HG03442 (cell line): Measurements from ENCODE around the gene UQCC3.
"Not testable (repeated sequence)": the region's sequence is repeated elsewhere in the genome, so short reads cannot be mapped to it uniquely, and the experiment has no call there.

Source experiments
- ATAC-seq: cut with Tn5 transposase; IDR thresholded peaks from one replicate; pipeline ENCODE4 v1.9.1; 2021; ENCODE audit warnings: mild to moderate bottlenecking, moderate library complexity; ENCODE audit not compliant: unreplicated experiment

Gene UQCC3

DNA sequence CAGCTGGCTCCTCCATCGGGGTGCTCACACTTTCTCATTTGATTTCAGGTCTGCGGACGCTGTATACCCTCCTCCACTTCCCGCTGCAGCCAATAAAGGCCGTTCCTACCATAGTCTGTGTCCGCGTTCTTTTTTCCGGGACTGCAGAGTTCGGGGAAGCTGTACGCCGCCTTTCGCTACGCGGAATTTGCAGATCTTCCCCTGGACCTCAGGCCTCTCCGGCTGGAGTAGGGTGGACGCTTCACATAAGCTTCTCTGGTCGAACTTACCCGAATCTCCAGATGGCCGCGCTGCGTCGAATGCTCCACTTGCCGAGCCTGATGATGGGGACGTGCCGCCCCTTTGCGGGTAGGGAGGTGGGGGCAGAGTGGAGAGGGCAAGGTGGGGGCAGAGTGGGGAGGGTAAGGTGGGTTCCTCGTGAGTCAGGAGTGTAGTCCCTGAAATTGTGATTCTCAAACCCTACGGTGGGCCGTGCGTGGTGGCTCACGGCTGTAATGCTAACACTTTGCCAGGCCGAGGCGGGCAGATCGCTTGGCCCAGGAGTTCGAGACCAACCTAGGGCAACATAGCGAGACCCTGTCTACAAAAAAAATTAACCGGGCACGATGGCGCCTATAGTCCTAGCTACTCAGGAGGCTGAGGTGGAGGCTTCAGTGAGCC, 5.7 kb upstream of the UQCC3 start:
- no peak for ATAC-seq

DNA sequence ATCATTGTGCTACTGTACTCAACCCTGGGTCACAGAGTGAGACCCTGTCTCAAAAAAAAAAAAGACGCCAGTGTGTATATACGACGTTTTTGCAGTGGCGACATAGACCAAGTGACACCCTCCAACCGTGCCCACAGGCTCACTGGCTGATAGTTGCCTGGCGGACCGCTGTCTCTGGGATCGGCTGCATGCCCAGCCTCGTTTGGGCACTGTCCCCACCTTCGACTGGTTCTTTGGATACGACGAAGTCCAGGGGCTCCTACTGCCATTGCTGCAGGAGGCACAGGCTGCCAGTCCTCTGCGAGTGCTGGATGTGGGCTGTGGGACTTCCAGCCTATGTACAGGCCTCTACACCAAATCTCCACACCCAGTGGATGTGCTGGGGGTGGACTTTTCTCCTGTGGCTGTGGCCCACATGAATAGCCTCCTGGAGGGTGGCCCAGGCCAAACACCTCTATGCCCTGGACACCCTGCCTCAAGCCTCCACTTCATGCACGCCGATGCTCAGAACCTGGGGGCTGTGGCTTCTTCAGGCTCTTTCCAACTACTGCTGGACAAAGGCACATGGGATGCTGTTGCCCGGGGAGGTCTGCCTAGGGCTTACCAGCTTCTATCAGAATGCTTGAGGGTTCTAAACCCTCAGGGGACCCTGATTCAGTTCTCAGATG, 5.1 kb upstream of the UQCC3 start:
- no peak for ATAC-seq

DNA sequence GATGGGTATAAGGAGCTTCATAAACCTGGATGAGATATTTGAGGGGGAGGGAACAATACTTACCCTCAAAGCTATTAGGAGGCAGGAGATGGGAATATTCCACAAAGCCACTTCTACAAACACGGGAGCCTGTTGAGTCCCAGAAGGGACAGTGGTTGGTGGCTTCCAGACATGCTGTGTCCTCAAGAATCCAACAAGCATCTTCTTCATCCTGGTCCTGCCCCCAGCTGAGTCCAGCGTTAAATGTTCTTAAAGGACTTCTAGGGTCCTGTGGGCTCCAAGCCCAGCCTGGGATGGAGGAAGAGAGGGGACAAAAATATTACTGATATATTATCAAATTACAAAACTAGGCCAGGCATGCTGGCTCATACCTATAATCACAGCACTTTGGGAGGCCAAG, 4.0 kb upstream of the UQCC3 start:
- no peak for ATAC-seq

DNA sequence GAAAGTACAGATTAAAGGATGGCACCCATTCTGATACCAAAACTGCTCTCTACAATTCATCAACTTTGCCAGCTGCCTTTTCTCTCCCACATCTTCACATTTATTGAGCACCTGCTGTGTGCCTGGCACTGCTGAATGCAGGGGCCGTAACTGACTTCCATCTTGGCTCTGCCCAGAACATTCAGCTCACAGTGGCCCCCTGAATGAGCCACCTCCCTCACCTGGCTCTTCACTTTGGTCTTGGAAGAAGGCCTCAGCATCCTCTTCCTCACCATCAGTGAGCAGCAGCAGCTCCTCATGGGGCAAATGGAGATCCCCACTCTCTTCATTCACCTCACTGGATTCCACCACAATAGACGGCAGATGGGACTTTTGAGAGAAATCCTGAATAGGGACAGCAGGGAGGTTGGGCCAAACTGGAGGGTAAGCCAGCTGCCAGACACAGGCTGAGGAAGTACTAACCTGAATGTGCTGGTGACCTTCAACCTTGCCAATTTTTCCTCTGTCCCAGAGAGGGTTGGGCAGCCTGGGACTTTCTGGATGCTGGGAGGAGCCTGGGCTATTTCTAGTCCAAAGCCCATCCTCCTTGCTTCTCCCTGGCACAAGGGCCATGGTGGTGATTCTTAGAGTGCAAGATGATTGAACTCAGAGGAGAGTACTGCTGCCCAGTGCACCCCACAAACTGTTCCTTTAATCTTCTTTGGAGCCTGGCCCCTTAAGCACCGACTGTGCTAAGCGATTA, 1.9 kb upstream of the UQCC3 start:
- no peak for ATAC-seq

DNA sequence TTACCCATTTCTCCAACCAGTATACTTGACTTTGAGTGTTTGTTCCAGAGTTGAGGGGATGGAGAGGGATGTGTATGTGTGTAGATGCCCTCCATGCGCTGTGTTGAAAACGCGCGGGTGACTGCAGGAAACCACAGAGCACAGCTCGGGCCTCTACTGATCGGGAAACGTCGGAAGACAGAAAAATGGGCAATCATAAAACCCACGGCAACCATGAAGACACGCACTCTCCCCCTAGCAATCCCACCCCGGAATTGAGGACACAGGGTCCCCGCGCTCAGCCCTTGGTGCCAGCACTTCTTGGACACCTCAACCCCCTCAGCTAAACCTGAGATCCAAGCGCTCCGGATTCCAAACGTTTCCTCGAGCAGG, 251 bp upstream of the UQCC3 start:
- ATAC-seq: peak; percentile 13

- no peak for ATAC-seq
Measured at GRCh38 chr11:62673196-62673525, 1.7 kb downstream of the UQCC3 start.

GRCh38 chr11:62675415-62675814, 3.9 kb downstream of the UQCC3 start:
- ATAC-seq: not testable (repeated sequence)

DNA sequence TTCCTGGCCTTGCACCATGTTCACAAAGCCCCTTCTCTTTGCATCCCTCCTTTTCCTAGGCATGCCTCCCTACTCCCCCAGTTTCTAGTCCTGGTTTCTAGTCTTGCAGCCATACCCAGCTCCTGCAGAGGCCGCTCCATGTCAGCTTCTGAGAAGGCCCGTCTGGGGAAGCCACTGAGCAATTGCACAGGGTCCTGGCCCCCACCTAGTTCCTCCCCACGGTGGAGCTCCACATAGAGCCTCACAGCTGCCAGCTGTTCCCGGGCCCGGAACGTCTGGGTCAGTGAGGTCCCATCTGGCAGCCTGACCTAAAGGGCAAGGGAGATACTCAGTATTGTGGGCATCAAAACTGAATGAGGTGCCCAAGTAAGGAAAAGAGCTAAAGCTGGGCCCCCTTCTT, 5.2 kb downstream of the UQCC3 start:
- no peak for ATAC-seq

DNA sequence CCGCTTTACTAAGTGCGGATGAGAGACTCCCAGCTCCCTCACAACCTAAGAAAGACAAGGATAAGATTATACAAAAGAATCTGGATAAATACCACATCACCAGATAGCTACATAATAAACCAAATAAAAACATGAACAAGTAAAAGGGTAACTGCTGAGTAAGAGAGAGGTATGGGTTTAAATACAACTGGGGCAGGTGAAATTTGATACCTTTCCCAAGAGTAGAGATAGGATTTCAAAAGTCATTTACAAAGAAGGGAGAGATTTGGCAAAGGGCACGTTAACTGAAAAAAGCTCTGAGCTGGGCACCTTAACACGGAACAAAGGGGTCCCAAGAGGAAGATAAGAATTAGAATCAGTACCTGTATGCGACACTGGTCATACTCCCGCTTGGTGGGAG, 5.7 kb downstream of the UQCC3 start:
- no peak for ATAC-seq

- ATAC-seq: no peak
Measured at GRCh38 chr11:62677714-62678113, 6.2 kb downstream of the UQCC3 start.

DNA sequence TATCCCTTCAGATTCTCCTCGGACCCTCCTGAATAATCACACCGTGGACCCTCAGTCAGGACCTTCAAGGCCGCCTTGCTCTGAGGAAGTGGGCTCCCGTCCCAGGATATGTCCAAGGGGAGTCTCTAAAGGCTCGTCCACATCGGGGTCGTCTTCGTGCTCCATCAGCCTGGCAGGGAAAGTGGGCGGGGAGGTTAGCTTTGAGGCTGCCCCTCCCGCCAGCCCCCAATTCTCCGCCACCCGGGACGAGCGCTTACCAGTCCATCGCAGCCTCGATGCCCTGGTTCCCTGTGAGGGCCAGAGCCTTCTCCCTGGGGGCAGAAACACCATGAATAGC, 6.9 kb downstream of the UQCC3 start:
- ATAC-seq: peak; percentile 9

DNA sequence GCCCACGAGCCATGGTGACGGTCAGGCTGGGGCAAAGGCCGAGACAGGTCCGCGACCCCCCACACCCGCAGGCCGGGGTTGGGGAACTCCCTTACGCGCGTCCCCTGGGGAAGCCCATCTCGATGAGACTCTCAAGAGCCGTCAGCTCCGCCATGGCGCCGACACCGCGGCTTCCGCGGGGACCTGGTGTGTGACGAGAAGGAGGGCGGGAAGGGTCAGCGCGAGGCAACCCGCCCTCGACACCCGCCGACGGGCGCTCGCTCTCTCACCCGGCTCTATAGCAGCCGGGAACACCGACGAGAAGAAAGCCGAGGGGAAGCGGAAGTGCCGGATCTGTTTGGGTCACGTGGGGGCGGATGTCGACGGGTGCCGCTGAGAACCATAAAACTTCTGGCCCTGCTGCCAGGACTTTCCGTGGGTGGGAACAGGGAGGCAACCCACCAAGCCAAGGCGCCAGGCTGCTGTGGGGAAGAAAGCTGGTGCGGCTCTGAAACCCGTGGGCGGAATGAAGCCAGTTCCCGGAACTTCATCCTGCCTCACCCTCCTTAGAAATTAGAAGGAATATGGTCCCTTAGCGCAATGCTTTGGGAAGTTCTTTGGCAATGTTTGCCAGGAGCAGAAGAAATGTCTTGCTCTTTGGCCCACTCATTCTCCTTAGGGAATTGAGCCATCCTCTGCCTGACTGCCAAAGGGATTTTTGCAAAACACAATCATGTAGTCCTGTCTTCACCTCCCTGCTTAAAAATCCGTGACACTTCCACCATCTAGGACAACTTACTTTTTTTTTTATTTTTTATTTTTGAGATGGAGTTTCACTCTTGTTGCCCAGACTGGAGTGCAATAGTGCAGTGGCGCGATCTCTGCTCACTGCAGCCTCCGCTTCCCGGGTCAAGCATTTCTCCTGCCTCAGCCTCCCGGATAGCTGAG, 7.6 kb downstream of the UQCC3 start, which contains the start of gene UBXN1:
Gene UBXN1 (minus strand): TSS at position 304 of the 927 bp plus-strand sequence. CDS start 150 bp downstream, at position 154.
- ATAC-seq: peak; percentile 65

GRCh38 chr11:62680825-62681240, 9.4 kb downstream of the UQCC3 start:
- peak; percentile 46 for ATAC-seq

GRCh38 chr11:62682518-62682917, 11.0 kb downstream of the UQCC3 start:
- ATAC-seq: no peak

DNA sequence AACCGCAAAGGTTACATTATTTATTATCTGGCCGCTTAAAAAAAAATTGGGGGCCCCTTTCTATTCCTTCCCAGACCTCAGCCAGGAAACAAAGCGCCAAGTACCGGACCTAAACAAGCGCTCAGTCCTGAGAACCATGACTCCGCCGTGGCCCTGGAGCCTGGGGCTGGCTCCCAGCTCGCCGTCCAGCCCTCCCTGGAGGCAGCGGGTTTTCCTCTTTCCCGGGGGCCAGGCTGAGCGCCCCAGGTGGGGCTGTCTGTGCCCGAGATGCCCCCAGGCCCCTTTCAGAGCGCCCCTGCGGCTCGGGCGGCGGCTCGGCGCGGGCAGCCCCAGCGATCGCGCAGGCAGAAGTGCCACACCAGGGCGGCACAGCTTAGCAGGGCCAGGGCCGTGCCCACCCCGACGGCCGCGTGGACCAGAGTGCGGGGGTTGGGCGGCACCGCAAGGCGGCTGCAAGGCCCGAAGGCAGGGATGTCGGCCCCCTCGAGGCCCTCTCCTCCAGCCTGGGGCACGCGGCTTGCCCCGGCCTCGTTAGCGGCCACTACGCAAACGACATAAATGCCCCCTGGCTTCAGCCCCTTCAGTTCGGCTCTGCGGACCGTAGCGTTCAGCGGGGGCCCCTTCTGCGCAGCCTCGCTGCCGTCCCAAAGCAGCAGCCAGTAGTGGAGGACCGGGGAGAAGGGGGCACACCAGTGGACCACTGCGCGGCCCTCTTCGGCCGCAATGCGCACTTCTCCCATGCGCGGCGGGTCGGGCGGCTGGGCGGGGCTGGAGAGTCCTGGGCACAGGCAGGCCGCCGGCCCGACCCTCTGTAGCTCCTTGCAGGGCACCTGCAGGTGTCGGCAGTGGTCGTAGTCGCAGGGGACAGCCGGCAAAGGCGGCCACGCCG, 16.3 kb downstream of the UQCC3 start:
- ATAC-seq: no peak

GRCh38 chr11:62688491-62688890, 17.0 kb downstream of the UQCC3 start:
- no peak for ATAC-seq

DNA sequence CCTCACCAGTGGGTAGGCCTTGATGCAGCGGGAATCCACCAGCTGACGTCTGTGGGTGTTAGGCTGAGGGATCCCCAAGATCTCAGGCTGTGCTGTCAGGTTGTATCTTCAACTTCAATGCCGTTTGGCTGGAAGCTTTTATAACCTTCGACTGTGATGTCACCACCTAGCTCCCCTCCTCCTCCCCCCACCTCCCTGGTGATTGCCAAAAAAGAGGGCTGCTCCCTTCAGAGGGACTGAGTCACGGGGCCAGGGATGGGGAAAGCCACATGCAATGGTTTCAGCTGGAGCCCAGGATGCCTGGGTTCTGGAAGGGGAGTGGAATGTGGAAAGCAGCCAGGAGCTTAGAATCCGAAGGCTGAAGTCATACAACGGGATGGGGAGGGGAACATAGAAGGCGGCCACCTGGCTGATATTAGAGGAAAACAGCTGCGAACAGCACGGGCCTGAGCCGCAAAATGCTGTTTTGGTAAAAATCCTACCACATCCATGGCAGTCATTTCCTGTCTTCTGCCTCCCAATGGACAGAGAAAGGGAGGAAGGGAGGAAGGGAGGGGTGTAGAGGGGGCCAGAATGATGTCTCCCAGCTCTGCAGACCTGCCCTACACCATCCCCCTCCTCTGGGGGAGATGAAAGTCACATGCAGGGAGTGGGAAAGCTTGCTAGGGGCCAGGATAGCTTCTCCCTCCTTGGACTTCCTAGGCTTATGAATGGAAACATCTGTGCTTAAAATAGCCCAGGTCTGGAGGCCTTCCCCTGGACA, 18.1 kb downstream of the UQCC3 start, which contains the start of gene LRRN4CL:
Gene LRRN4CL (minus strand): TSS at position 110 of the 763 bp plus-strand sequence. CDS start 1,022 bp downstream, outside the sequence.
- ATAC-seq: no peak

DNA sequence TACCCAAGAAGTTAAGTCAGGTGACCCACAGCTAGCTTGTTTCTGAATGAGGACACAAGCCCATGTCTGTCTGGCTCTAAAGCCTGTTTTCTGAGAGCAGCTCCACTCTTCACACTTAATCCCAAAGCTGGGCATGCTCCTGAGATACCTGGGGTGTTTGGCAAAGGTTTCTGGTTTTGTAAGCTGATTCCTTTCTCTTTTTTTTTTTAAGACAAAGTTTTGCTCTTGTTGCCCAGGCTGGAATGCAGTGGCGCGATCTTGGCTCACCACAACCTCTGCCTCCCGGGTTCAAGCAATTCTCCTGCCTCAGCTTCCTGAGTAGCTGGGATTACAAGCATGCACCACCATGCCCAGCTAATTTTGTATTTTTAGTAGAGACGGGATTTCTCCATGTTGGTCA, 22.2 kb downstream of the UQCC3 start:
- ATAC-seq: not testable (repeated sequence)

- no peak for ATAC-seq
Measured at GRCh38 chr11:62694455-62695167, 23.1 kb downstream of the UQCC3 start.
